Trophoblast cell (in vitro differentiated cells and primary cell): ENCODE data around the gene CAMK2B.

ENCODE experiments used
- DNase-seq, 2 donors: peaks; one replicate each; pipeline ENCODE4 v3.0.0-alpha.2; 2016
- H2AFZ ChIP-seq: 2 replicates; pipeline ENCODE4 v1.6.1; 2013; ENCODE audit warnings: low read length, moderate library complexity, mild to moderate bottlenecking; ENCODE audit not compliant: insufficient read depth, poor library complexity
- H2AK5ac ChIP-seq: 2 replicates; pipeline ENCODE4 v1.6.1; 2013; ENCODE audit warnings: mild to moderate bottlenecking, low read length
- H2BK120ac ChIP-seq: 2 replicates; pipeline ENCODE4 v1.6.1; 2013; ENCODE audit warnings: low read length, mild to moderate bottlenecking, moderate library complexity; ENCODE audit not compliant: insufficient read depth, poor library complexity
- H2BK12ac ChIP-seq: 2 replicates; pipeline ENCODE4 v1.6.1; 2013; ENCODE audit warnings: mild to moderate bottlenecking, low read length, moderate library complexity
- H2BK5ac ChIP-seq: 2 replicates; pipeline ENCODE4 v1.6.1; 2013; ENCODE audit warnings: low read length, low read depth, moderate library complexity, mild to moderate bottlenecking; ENCODE audit not compliant: poor library complexity
- H3K14ac ChIP-seq: 2 replicates; pipeline ENCODE4 v1.6.1; 2013; ENCODE audit warnings: mild to moderate bottlenecking, low read length
- H3K18ac ChIP-seq: 2 replicates; pipeline ENCODE4 v1.6.1; 2013; ENCODE audit warnings: mild to moderate bottlenecking, low read length
- H3K23ac ChIP-seq: 2 replicates; pipeline ENCODE4 v1.6.1; 2013; ENCODE audit warnings: low read length
- H3K27ac ChIP-seq: 2 replicates; pipeline ENCODE4 v1.5.1; 2013; ENCODE audit warnings: low read depth, mild to moderate bottlenecking, inconsistent platforms, low read length, moderate library complexity
- H3K27me3 ChIP-seq: 2 replicates; pipeline ENCODE4 v1.6.1; 2013; ENCODE audit warnings: inconsistent platforms, mild to moderate bottlenecking, low read length, moderate library complexity; ENCODE audit not compliant: insufficient read depth
- H3K36me3 ChIP-seq, 2 experiments: 1 replicate in 1 of 2; 2 replicates in 1 of 2; pipeline ENCODE4 v1.6.1; 2013; ENCODE audit warnings: low read length in 2 of 2, mild to moderate bottlenecking in 2 of 2, moderate library complexity in 1 of 2; ENCODE audit not compliant: insufficient read depth in 2 of 2, control insufficient read depth in 1 of 2
- H3K4ac ChIP-seq: 2 replicates; pipeline ENCODE4 v1.6.1; 2013; ENCODE audit warnings: low read depth, mild to moderate bottlenecking, low read length, moderate library complexity
- H3K4me1 ChIP-seq, 2 experiments: 1 replicate in 1 of 2; 2 replicates in 1 of 2; pipeline ENCODE4 v1.6.1; 2013; ENCODE audit warnings: low read length in 2 of 2, mild to moderate bottlenecking in 2 of 2, moderate library complexity in 1 of 2; ENCODE audit not compliant: insufficient read depth in 2 of 2, control insufficient read depth in 1 of 2
- H3K4me2 ChIP-seq: 2 replicates; pipeline ENCODE4 v1.6.1; 2013; ENCODE audit warnings: inconsistent platforms, mild to moderate bottlenecking, low read length, moderate library complexity
- H3K4me3 ChIP-seq: 2 replicates; pipeline ENCODE4 v1.5.1; 2013; ENCODE audit warnings: mild to moderate bottlenecking, low read depth, low read length, inconsistent platforms
- H3K79me1 ChIP-seq: one replicate; pipeline ENCODE4 v1.6.1; 2013; ENCODE audit warnings: low read length
- H3K79me2 ChIP-seq: 2 replicates; pipeline ENCODE4 v1.6.1; 2013; ENCODE audit warnings: low read length, mild to moderate bottlenecking; ENCODE audit not compliant: control insufficient read depth, insufficient read depth, poor library complexity
- H3K9ac ChIP-seq: 2 replicates; pipeline ENCODE4 v1.6.1; 2013; ENCODE audit warnings: mild to moderate bottlenecking, low read length
- H3K9me3 ChIP-seq: 2 replicates; pipeline ENCODE4 v1.6.1; 2013; ENCODE audit warnings: low read depth, mild to moderate bottlenecking, control low read depth, inconsistent platforms, low read length; ENCODE audit not compliant: insufficient read depth
- H4K12ac ChIP-seq: 2 replicates; pipeline ENCODE4 v1.6.1; 2013; ENCODE audit warnings: low read depth, mild to moderate bottlenecking, low read length, moderate library complexity
- H4K8ac ChIP-seq: 2 replicates; pipeline ENCODE4 v1.6.1; 2013; ENCODE audit warnings: low read depth, mild to moderate bottlenecking, low read length, moderate library complexity
- H4K91ac ChIP-seq: one replicate; pipeline ENCODE4 v1.6.1; 2013; ENCODE audit warnings: low read depth, mild to moderate bottlenecking, low read length, moderate library complexity
- WGBS: extraction: QIAGEN DNeasy Blood & Tissue Kit; methylation state at CpG from one replicate; pipeline ENCODE4 v1.1.7; 2013; ENCODE audit warnings: missing lambda C conversion rate; ENCODE audit not compliant: insufficient read length, insufficient coverage; ENCODE audit errors: extremely low coverage; 5-methylcytosine and 5-hydroxymethylcytosine counted together

Gene CAMK2B

GRCh38 chr7:44251269-44251668 is 74.1 kb downstream of the CAMK2B start:
- Histone ChIP-seq H3K4ac (no peak overlapping the region), H3K79me2 (no peaks in the 10 kb centered on the region), H3K9ac (no peak overlapping the region), H4K91ac (no peak overlapping the region), H2AK5ac (no peak overlapping the region), H3K36me3 (no peaks in the 10 kb centered on the region), H3K4me2 (no peak overlapping the region), H3K27ac (no peak overlapping the region), H2BK12ac (no peak overlapping the region), H2BK5ac (no peak overlapping the region), H3K4me1 (no peaks in the 10 kb centered on the region), H3K9me3 (peaks cover 6% of the 10 kb centered on the region), H3K79me1 (no peaks in the 10 kb centered on the region), H2BK120ac (no peak overlapping the region), H3K18ac (no peak overlapping the region), H3K23ac (no peak overlapping the region), H4K12ac (no peak overlapping the region), H2AFZ (no peak overlapping the region), H3K4me3 (no peak overlapping the region), H3K27me3 (no peaks in the 10 kb centered on the region), H4K8ac (no peak overlapping the region), H3K14ac (no peak overlapping the region)
- no CpG with 5 or more reads among the region's 10 CpGs for WGBS
- no peak for DNase-seq

- no peak overlapping the region for H3K4me2 ChIP-seq
- no peak overlapping the region for H3K9ac ChIP-seq
- DNase-seq, result no peak
- H3K79me1 ChIP-seq, result no peaks in the 10 kb centered on the region
- H2BK12ac ChIP-seq, result no peak overlapping the region
- no CpG with 5 or more reads among the region's 15 CpGs for WGBS
- H3K14ac ChIP-seq, result no peak overlapping the region
- H3K4ac ChIP-seq, result no peak overlapping the region
- H3K27ac ChIP-seq, result no peak overlapping the region
- no peak overlapping the region for H4K91ac ChIP-seq
- H2AK5ac ChIP-seq, result no peak overlapping the region
- H4K8ac ChIP-seq, result no peak overlapping the region
- H2AFZ ChIP-seq, result no peak overlapping the region
- H3K27me3 ChIP-seq, result no peaks in the 10 kb centered on the region
- H3K9me3 ChIP-seq, result peaks cover 6% of the 10 kb centered on the region
- no peak overlapping the region for H3K4me3 ChIP-seq
- no peaks in the 10 kb centered on the region for H3K79me2 ChIP-seq
- no peaks in the 10 kb centered on the region for H3K36me3 ChIP-seq
- no peaks in the 10 kb centered on the region for H3K4me1 ChIP-seq
- no peak overlapping the region for H3K23ac ChIP-seq
- no peak overlapping the region for H2BK5ac ChIP-seq
- no peak overlapping the region for H3K18ac ChIP-seq
- no peak overlapping the region for H4K12ac ChIP-seq
- no peak overlapping the region for H2BK120ac ChIP-seq
Measured at GRCh38 chr7:44249639-44250234, 75.7 kb downstream of the CAMK2B start.

- Histone ChIP-seq H2AK5ac (no peak overlapping the region), H3K9ac (no peak overlapping the region), H3K4ac (no peak overlapping the region), H3K79me1 (no peaks in the 10 kb centered on the region), H4K12ac (no peak overlapping the region), H3K4me1 (no peaks in the 10 kb centered on the region), H3K36me3 (no peaks in the 10 kb centered on the region), H3K4me3 (no peak overlapping the region), H3K27ac (no peak overlapping the region), H2AFZ (no peak overlapping the region), H3K9me3 (peaks cover 6% of the 10 kb centered on the region), H3K18ac (no peak overlapping the region), H3K23ac (no peak overlapping the region), H2BK5ac (no peak overlapping the region), H3K4me2 (no peak overlapping the region), H3K79me2 (no peaks in the 10 kb centered on the region), H3K14ac (no peak overlapping the region), H3K27me3 (no peaks in the 10 kb centered on the region), H2BK120ac (no peak overlapping the region), H4K91ac (no peak overlapping the region), H2BK12ac (no peak overlapping the region), H4K8ac (no peak overlapping the region)
- DNase-seq, result no peak
- no CpG with 5 or more reads among the region's 10 CpGs for WGBS
Measured at GRCh38 chr7:44247868-44248651, 77.3 kb downstream of the CAMK2B start.

DNA sequence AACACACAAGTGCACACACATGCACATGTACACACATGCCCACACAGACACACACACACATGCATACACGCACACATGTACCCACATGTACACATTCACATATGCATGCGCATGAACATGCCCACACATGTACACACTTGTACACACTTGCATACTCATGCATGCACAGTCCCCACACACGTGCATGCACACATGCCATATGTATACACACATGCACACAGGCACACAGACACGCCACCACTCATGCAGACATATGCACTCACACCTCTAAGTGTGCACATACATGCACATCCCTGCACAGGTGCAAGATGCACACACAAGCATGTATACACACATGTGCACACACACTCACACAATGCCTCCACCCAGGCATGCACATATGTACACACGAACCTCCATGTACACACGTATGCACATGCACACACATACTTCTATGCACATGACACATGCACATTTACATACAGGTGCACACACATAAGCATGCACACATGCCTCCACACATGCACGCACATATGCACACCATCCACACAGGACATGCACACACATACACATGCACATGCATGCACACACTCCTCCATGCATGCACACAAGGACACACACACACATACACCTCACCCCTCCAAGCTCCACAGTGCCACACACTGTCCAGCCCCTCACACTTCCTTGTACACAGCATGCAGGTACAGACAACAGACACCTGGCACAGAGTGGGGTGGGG is 78.8 kb downstream of the CAMK2B start:
- Histone ChIP-seq H3K4ac (no peak overlapping the region), H2BK120ac (no peak overlapping the region), H3K18ac (no peak overlapping the region), H2AK5ac (no peak overlapping the region), H3K27ac (no peak overlapping the region), H3K27me3 (no peaks in the 10 kb centered on the region), H2BK5ac (no peak overlapping the region), H3K23ac (no peak overlapping the region), H3K79me1 (no peaks in the 10 kb centered on the region), H3K14ac (no peak overlapping the region), H2AFZ (no peak overlapping the region), H3K79me2 (no peaks in the 10 kb centered on the region), H4K91ac (no peak overlapping the region), H4K8ac (no peak overlapping the region), H3K4me2 (no peak overlapping the region), H3K9me3 (peaks cover 6% of the 10 kb centered on the region), H3K36me3 (no peaks in the 10 kb centered on the region), H2BK12ac (no peak overlapping the region), H3K4me1 (no peaks in the 10 kb centered on the region), H4K12ac (no peak overlapping the region), H3K9ac (no peak overlapping the region), H3K4me3 (no peak overlapping the region)
- WGBS, result no CpG with 5 or more reads among the region's 7 CpGs
- no peak for DNase-seq
